CMK (cell line): ENCODE results near the gene JARID2.

ENCODE experiments used
- DNase-seq: peaks from one replicate; pipeline ENCODE4 v3.0.0-alpha.2; 2010; ENCODE audit warnings: low read depth

The JARID2 gene

GRCh38 chr6:15472621-15473020 lies 226.8 kb downstream of the JARID2 start:
- no peak for DNase-seq

GRCh38 chr6:15473174-15473573 lies 227.3 kb downstream of the JARID2 start:
- DNase-seq: no peak

GRCh38 chr6:15473741-15474161 lies 227.9 kb downstream of the JARID2 start:
- no peak for DNase-seq

GRCh38 chr6:15474196-15474595 lies 228.3 kb downstream of the JARID2 start:
- no peak for DNase-seq

- DNase-seq: no peak
Observed at GRCh38 chr6:15475261-15475660, 229.4 kb downstream of the JARID2 start.

GRCh38 chr6:15475872-15476271 lies 230.0 kb downstream of the JARID2 start:
- no peak for DNase-seq

- DNase-seq: no peak
Observed at GRCh38 chr6:15476631-15477380, 230.9 kb downstream of the JARID2 start.

GRCh38 chr6:15477746-15478145 lies 231.9 kb downstream of the JARID2 start:
- DNase-seq: no peak

GRCh38 chr6:15479761-15480160 lies 233.9 kb downstream of the JARID2 start:
- no peak for DNase-seq

GRCh38 chr6:15480525-15480924 lies 234.7 kb downstream of the JARID2 start:
- no peak for DNase-seq

- DNase-seq: peak; percentile 25
Observed at GRCh38 chr6:15481390-15482291, 235.8 kb downstream of the JARID2 start.

GRCh38 chr6:15483060-15483459 lies 237.2 kb downstream of the JARID2 start:
- DNase-seq: no peak

- DNase-seq: no peak
Observed at GRCh38 chr6:15484140-15484539, 238.3 kb downstream of the JARID2 start.

GRCh38 chr6:15484821-15485220 lies 239.0 kb downstream of the JARID2 start:
- no peak for DNase-seq

GRCh38 chr6:15485936-15486335 lies 240.1 kb downstream of the JARID2 start:
- DNase-seq: no peak

GRCh38 chr6:15487262-15487661 lies 241.4 kb downstream of the JARID2 start:
- no peak for DNase-seq

GRCh38 chr6:15489261-15489962 lies 243.5 kb downstream of the JARID2 start:
- no peak for DNase-seq

- DNase-seq: no peak
Observed at GRCh38 chr6:15490242-15491100, 244.6 kb downstream of the JARID2 start.

GRCh38 chr6:15491255-15491985 lies 245.6 kb downstream of the JARID2 start:
- peak; percentile 24 for DNase-seq

- DNase-seq: no peak
Observed at GRCh38 chr6:15491986-15492269, 246.1 kb downstream of the JARID2 start.
